Measurements from ENCODE around the gene NR4A2. TPM values are rescaled to one million over a fixed set of nuclear protein-coding genes. Genes with fewer than 3 reads are reported as not detected.

Gene NR4A2
- total RNA-seq, 1 donor from 2014 or later: 24.0 TPM

DNA sequence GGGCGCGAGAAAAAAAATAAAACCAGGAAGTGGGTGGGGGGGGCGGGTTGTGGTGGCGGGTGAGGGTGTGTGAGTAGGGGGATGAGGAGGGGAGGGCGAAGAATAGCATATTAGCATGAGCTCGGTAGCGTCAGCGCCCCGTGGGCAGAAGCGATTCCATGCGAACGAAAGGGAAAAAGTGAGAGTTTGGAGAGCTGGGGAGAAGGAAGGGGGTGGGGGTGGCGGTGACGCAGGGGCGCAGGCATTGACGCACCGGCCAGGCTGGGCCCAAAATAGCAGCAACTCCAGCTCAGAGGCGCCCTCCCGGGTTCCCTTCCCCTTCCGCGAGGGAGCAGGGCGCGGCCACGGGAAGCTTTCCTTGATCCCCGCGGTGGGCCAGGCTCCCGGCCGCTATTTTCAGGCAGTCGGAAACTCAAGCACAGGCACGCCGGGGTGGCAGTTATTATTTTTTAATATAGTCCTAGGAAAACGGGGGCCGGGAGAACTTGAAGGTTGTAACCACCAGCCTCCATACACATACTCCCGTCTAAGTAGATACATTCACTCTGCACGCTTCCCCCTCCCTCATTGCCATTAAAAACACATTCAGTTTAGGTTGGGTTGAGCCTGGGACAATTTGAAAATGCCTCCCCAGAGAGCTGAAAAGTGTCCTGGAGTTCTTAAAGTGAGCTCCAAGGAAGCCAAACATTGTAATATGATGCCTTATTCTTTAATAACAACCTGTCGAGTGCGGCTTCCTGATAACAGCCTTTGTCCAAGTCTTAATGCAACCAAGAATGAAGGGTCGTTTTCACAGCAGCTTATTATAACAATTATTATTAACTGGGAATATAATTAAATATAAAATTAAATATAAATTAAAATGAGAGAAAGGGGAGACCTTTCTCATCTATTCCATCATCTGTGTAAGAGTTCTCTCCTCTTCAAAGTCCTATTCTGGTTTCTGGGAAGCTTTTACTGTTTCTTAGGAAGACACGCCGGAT is 2.3 kb upstream of the NR4A2 start:
- Mint-ChIP-seq H3K4me3 (ENCODE audit: low read depth) (peak overlapping the region; percentile 95), H3K27me3 (ENCODE audit: low read depth) (peaks cover 11% of the 10 kb centered on the region), H3K4me1 (ENCODE audit: low read depth) (peaks cover 56% of the 10 kb centered on the region), H3K36me3 (ENCODE audit: low read depth) (peaks cover 32% of the 10 kb centered on the region), H3K9me3 (no peaks in the 10 kb centered on the region), H3K27ac (peak overlapping the region; percentile 99)
- DNase-seq (ENCODE audit: low spot score): no peak
- intact Hi-C loops (cut with micrococcal nuclease): loop anchor here (1.0 to 10.0 kb wide), 9 partner anchors 51 to 1560 kb away; partner anchors contain the start of gene ACVR1C

DNA sequence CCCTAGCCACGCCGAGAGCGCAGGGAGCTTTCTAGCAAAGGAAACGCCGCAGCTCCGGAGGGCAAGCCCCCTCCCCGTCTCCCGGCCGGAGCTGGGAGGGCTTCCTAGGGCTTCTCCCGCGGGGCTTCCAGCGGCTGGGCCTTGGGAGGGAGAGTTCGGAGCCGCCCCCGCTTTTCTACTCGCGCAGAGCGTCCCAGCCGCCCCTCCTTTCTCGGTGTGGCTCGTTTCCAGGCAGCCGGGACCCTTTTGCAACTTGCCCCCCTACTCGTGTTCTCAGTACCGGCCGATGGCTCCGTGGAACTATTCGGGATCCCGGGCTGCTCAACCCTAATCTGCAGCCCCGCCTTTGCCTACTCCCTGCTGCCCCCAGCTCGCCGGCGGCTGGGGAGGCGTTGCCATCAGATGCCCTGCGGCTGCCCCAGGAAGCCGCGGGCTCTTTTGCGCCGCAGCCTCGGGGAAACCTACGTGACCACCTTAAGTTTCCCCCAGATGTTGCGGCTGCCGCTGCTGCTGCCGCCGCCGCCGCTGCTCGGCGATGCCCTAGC is 1.5 kb upstream of the NR4A2 start:
- H3K27me3 Mint-ChIP-seq (ENCODE audit: low read depth): peaks cover 11% of the 10 kb centered on the region
- peaks cover 52% of the 10 kb centered on the region for H3K4me1 Mint-ChIP-seq (ENCODE audit: low read depth)
- intact Hi-C loops (cut with micrococcal nuclease): loop anchor here (1.0 to 10.0 kb wide), 11 partner anchors 7 to 1561 kb away; partner anchors contain the start of genes ACVR1C and GPD2
- peak; percentile 73 for DNase-seq (ENCODE audit: low spot score)
- H3K36me3 Mint-ChIP-seq (ENCODE audit: low read depth): peaks cover 36% of the 10 kb centered on the region
- no peaks in the 10 kb centered on the region for H3K9me3 Mint-ChIP-seq
- peak overlapping the region; percentile 95 for H3K4me3 Mint-ChIP-seq (ENCODE audit: low read depth)
- H3K27ac Mint-ChIP-seq: peak overlapping the region; percentile 99

DNA sequence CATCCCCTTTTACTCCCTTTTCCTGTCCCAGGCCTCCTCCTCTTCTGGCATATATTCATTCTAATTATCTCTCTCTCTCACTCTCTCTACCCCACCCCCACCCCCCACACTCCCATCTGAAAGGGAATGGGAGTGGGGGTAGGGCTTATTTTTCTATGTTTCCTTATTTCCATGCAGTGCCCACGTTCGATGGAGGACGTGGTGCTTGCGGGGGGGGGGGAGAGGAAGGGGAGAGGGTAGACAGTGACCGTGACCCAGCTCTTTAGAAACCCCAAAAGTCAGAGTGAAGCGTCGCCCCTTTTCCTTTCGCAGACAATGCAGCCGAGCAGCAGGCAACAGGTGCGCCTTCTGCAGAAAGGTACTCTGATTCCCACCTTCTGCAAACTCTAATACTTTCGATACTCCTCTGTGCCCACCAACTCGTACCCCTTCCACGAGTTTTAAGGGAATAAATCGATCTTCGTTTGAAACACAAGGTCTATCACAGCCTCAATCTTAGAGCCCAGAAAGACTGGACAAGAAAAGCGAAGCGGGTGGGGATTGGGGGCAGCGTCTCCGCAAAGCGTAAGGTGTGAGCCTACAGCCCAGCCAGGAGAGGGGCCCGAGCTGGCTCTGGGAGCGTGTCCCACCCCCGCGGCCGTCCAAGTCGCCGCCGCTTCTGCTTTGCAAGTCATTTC is 891 bp upstream of the NR4A2 start:
- Mint-ChIP-seq H3K27ac (peak overlapping the region; percentile 99), H3K36me3 (ENCODE audit: low read depth) (peaks cover 36% of the 10 kb centered on the region), H3K4me3 (ENCODE audit: low read depth) (peak overlapping the region; percentile 95), H3K4me1 (ENCODE audit: low read depth) (peaks cover 49% of the 10 kb centered on the region), H3K27me3 (ENCODE audit: low read depth) (peaks cover 11% of the 10 kb centered on the region), H3K9me3 (no peaks in the 10 kb centered on the region)
- DNase-seq (ENCODE audit: low spot score): no peak
- intact Hi-C loops (cut with micrococcal nuclease): loop anchor here (1.0 to 10.0 kb wide), 8 partner anchors 8 to 1561 kb away; partner anchors contain the start of genes ACVR1C and GPD2

DNA sequence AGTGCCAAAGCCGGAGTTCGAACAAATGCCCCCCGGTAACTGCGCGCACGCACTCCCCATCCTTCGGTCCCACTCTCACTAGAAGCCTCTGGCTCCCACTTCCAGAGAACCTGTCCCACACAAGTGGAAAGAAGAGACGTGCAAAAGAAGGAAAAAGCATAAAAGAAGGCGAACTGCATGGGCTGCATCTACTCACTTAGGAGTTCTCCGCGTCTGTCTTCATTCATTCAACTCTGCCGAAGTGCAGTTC is 312 bp downstream of the NR4A2 start:
- no peak for DNase-seq (ENCODE audit: low spot score)
- no peaks in the 10 kb centered on the region for H3K9me3 Mint-ChIP-seq
- peaks cover 12% of the 10 kb centered on the region for H3K27me3 Mint-ChIP-seq (ENCODE audit: low read depth)
- peak overlapping the region; percentile 99 for H3K27ac Mint-ChIP-seq
- peaks cover 52% of the 10 kb centered on the region for H3K4me1 Mint-ChIP-seq (ENCODE audit: low read depth)
- intact Hi-C loops (cut with micrococcal nuclease): loop anchor here (1.0 to 10.0 kb wide), 7 partner anchors 10 to 1563 kb away; partner anchors contain the start of gene ACVR1C
- H3K36me3 Mint-ChIP-seq (ENCODE audit: low read depth): peaks cover 48% of the 10 kb centered on the region
- peak overlapping the region; percentile 95 for H3K4me3 Mint-ChIP-seq (ENCODE audit: low read depth)

DNA sequence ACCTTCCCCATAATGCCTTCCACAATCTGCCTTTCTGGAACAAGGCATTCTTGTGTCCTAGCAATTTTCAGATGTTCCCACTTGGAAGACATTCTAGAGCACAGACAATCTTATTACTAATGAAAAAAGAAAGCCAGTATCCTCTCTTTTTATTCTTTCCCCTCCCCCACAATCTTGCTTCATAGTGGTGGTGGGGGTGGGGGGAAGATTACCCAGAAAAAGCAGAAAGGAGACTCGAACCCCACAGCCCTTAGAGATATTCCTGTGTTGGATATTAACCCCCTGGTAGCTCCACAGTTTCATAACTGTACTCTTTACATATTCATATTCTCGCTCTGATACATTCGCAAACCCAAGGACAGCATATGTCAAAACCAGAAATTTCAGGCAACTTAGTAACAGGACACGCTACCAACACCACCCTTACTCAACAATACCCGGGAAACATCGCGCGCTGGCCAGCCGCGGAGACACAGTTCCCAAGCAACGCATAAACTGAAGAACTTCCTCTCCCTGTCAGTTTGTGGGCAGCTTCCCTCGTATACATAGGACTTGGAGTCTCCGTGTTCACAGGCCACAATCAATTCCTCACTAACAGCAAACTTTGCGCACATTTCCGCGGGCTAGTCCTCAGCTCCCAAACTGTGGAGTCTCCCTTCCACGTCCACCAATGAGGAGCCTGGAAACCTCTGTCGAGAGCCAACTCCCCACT is 793 bp downstream of the NR4A2 start:
- peak overlapping the region; percentile 99 for H3K27ac Mint-ChIP-seq
- H3K9me3 Mint-ChIP-seq: no peaks in the 10 kb centered on the region
- peaks cover 14% of the 10 kb centered on the region for H3K27me3 Mint-ChIP-seq (ENCODE audit: low read depth)
- H3K4me3 Mint-ChIP-seq (ENCODE audit: low read depth): peak overlapping the region; percentile 95
- intact Hi-C loops (cut with micrococcal nuclease): loop anchor here (1.0 to 10.0 kb wide), 7 partner anchors 9 to 1563 kb away; partner anchors contain the start of gene ACVR1C
- DNase-seq (ENCODE audit: low spot score): peak; percentile 39
- peaks cover 53% of the 10 kb centered on the region for H3K4me1 Mint-ChIP-seq (ENCODE audit: low read depth)
- H3K36me3 Mint-ChIP-seq (ENCODE audit: low read depth): peaks cover 53% of the 10 kb centered on the region

DNA sequence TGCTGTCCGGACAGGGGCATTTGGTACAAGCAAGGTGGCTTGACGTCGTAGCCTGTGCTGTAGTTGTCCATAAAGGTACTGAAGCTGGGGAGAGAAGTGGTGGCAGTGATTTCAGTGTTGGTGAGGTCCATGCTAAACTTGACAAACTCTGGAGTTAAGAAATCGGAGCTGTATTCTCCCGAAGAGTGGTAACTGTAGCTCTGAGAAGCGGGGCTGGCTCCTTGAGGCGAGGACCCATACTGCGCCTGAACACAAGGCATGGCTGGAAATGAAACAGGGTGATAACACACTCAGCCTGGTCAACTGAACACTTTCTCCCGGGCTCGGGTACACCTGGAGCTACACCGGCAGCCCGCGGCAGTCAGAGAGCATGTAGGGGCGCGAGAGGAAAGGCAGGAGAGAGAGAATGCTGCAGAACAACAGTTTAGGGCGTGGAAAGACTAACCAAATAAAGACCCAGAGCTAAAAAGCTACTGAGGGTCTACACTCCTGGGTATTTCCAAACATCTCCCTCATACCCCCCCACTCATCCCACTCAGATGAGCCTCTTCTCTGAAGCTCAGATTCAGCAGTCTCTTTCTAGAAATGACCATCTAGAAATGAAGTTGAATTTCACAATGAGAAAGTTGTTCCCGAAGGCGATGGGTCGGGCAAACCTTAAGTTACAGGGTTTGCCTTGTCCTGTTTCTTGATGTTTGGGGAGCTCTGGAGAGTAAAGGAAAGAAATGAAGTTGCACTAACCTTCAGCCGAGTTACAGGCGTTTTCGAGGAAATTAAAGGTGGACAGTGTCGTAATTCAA is 2.4 kb downstream of the NR4A2 start:
- Mint-ChIP-seq H3K36me3 (ENCODE audit: low read depth) (peaks cover 69% of the 10 kb centered on the region), H3K27me3 (ENCODE audit: low read depth) (peaks cover 20% of the 10 kb centered on the region)

DNA sequence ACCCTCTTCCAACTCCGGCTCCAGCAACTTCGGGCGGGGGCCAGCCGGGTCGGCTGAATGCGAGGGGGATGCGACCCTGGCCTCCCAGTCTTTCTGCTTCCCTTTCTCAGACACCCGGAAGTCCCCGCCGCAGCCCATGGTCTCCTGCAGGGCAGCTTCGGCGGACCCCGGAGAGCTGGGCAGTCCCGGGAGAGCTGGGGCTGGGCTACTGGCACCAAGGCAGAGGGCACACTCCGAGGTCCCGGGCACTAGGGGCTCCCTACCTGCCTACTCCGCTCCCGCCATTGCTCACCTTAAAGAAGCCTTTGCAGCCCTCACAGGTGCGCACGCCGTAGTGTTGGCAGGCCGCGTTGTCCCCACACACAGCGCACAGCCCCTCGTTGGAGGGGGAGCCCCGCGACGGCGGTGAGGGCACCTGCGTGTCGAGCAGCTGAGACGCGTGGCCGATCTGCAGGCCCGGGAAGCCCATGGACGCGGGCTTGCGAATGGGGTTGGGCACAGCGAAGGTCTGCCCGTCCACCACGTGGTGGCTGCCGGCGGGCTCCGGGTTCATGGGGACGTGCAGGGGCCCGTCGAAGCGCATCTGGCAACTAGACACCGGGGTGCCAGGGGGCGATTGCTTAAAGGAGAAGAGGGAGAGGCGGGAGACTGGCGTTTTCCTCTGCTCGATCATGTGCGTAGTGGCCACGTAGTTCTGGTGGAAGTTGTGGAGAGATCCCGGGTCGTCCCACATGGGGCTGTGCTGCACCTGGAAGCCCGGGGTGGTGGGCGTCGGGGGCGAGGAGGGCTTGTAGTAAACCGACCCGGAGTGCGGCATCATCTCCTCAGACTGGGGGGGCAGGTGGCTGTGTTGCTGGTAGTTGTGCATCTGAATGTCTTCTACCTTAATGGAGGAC is 3.2 kb downstream of the NR4A2 start:
- H3K4me3 Mint-ChIP-seq (ENCODE audit: low read depth): peak overlapping the region; percentile 95
- no peak overlapping the region for H3K27ac Mint-ChIP-seq
- H3K9me3 Mint-ChIP-seq: no peaks in the 10 kb centered on the region
- intact Hi-C loops (cut with micrococcal nuclease): no loop called here
- peaks cover 53% of the 10 kb centered on the region for H3K4me1 Mint-ChIP-seq (ENCODE audit: low read depth)
- H3K27me3 Mint-ChIP-seq (ENCODE audit: low read depth): peaks cover 21% of the 10 kb centered on the region
- DNase-seq (ENCODE audit: low spot score): no peak
- H3K36me3 Mint-ChIP-seq (ENCODE audit: low read depth): peaks cover 77% of the 10 kb centered on the region

More for the DNA sequence above, 2.4 kb downstream of the NR4A2 start:
- intact Hi-C loops (cut with micrococcal nuclease): loop anchor here (5.0 to 10.0 kb wide), 5 partner anchors 567 to 1565 kb away; partner anchors contain the start of gene ACVR1C
- H3K27ac Mint-ChIP-seq: no peak overlapping the region
- H3K9me3 Mint-ChIP-seq: no peaks in the 10 kb centered on the region
- H3K4me1 Mint-ChIP-seq (ENCODE audit: low read depth): peaks cover 55% of the 10 kb centered on the region
- H3K4me3 Mint-ChIP-seq (ENCODE audit: low read depth): peak overlapping the region; percentile 95
- DNase-seq (ENCODE audit: low spot score): no peak

DNA sequence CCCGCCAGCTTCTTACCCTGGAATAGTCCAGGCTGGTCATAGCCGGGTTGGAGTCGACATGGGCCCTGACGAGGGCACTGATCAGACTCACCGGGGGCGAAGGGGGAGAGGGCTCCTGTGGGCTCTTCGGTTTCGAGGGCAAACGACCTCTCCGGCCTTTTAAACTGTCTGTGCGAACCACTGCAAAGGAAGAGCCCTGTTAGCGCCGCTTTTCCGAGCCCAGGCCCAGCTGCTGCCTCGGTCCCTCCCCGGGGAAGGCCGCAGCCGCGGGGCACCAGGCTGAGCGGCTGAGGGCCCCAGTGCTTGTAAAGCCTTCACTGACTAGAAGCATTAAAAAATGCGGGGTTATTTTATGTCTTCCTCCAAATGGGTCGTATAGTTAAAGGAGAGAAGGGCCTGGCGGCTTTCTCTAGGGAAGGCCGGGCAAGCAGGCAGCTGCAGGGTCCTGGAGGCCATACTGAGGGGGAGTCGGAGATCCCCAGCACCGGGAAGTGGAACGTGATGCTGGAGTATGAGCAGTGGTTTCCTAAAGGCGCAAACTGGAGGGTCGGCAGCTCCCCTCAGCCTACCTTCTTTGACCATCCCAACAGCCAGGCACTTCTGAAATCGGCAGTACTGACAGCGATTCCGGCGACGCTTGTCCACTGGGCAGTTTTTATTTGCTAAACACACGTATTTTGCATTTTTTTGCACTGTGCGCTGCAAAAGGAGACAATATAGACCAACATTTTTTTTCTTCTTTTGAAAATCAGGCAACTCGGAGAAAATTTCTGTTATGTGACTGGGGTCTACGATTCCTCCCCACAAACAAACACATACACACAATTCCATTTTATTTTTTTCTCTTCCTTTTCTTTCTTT is 4.5 kb downstream of the NR4A2 start:
- DNase-seq (ENCODE audit: low spot score): no peak
- Mint-ChIP-seq H3K9me3 (no peaks in the 10 kb centered on the region), H3K4me1 (ENCODE audit: low read depth) (peaks cover 51% of the 10 kb centered on the region), H3K27ac (no peak overlapping the region), H3K4me3 (ENCODE audit: low read depth) (peak overlapping the region; percentile 45), H3K36me3 (ENCODE audit: low read depth) (peaks cover 89% of the 10 kb centered on the region), H3K27me3 (ENCODE audit: low read depth) (peaks cover 32% of the 10 kb centered on the region)
- intact Hi-C loops (cut with micrococcal nuclease): no loop called here

DNA sequence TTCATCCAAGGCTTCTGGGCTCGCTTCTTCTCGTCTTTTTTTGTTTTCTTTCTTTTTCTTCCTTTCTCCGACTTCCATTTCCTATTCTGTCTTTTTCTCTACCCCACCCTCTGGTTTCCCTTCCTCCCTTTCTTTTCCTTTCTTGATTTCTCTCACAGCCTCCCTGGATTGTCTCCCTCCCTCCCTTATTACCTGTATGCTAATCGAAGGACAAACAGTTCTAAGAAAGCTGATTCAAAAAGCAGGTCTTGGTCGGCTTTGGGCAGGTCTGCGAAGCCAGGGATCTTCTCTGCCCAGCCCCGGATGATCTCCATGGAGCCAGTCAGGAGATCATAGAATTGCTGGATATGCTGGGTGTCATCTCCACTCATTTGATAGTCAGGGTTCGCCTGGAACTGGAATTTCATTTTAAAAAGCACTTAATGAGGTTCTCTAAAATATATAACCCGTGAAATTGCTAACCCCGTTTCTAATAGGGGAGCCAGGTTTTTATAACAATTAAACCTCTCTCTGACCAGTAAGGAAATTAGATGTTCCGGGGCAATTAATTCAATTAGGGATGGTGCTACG is 5.9 kb downstream of the NR4A2 start:
- Mint-ChIP-seq H3K36me3 (ENCODE audit: low read depth) (peaks cover 97% of the 10 kb centered on the region), H3K4me3 (ENCODE audit: low read depth) (no peak overlapping the region), H3K27me3 (ENCODE audit: low read depth) (peaks cover 46% of the 10 kb centered on the region), H3K9me3 (no peaks in the 10 kb centered on the region), H3K27ac (no peak overlapping the region), H3K4me1 (ENCODE audit: low read depth) (peaks cover 59% of the 10 kb centered on the region)
- no peak for DNase-seq (ENCODE audit: low spot score)
- intact Hi-C loops (cut with micrococcal nuclease): no loop called here

Data from activated T-helper 2 cell treated with anti-CD3 and anti-CD28 coated beads, Interferon-gamma antibody, Interleukin-2, Interleukin-4, amounts not matched to agents 10 μg/mL and 5 μg/mL and 100 μg/mL, durations not matched to agents 14 hours and 24 hours and 36 hours (primary cell).